GM12891 (cell line): ENCODE data around the gene SSPN.

Experiments used
- POLR2AphosphoS5 ChIP-seq: IDR thresholded peaks from 2 replicates; pipeline ENCODE4 v1.6.1; 2011; ENCODE audit warnings: low read depth, low read length, control low read depth
- TAF1 ChIP-seq: IDR thresholded peaks from 2 replicates; pipeline ENCODE4 v1.6.1; 2011; ENCODE audit warnings: low read depth, low read length, control low read depth

- TF ChIP-seq POLR2AphosphoS5 (no peak), TAF1 (no peak)
These were observed 98.2 kb downstream of the SSPN start for GRCh38 chr12:26293612-26294011.
